Islet precursor cell (in vitro differentiated cells): ENCODE measurements around the gene LRRC8B.
"Not testable (repeated sequence)": the region's sequence is repeated elsewhere in the genome, so short reads cannot be mapped to it uniquely, and the experiment has no call there.

Source experiments
- DNase-seq: peaks from one replicate; pipeline ENCODE4 v3.0.0-alpha.2; 2018

LRRC8B gene

DNA sequence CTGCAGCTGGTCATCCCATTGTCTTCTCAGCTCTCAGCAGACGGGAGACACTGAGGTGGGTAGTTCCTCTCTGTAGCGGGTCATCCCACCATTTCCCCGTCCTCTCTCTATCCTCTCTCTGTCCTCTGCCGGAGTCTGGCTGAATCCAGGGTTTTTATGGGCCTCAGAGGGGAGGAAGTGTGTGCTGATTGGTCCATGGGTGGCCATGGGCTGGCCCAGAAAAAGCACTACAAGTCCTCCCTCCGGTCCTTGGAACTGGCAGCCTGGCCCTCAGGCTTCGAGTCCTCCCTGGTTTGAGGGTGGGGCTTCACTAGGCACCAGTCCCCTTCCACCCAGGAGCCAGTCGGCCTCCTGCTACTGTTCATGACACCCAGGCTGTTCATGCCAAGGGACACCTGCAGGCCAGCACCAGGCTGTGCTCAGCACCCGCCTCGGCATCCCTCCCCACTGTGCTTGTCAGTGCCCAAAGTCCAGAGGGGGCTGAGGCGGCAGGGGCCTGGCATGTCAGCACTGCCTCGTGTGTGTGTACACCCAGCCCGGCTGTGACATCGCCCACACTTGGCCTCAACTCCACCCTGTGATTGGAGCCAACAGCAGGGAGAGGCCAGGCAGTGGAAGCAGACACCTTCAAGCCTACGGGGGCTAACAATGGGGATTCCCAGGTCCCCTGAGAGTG is 85.3 kb downstream of the LRRC8B start:
- no peak for DNase-seq

DNA sequence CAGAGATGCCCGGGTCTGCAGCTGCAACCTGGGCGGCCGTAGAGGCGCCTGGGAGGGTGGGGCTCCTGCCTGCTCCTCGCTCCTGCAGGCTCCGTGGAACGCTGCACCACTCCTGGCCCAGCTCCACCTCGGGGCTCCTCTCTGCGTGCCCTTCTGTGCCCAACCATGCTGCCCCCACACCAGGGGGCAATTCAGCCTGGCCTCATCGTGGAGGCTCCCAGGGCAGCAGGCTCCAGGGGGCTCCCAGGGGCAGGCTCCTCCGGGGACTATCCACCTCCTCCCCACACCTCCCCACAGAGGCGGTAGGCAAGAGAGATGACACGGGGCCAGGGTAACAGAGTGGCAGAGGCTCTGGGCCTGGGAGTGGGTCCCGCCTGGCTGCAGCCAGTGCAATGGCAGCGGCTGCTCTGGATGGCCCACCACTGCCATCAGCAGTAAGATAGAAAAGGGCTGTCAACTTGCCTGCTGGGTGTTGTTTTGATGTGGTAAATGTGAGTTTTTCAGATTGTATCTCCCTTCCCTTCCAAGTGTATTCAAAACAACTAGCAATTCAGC is 85.9 kb downstream of the LRRC8B start:
- no peak for DNase-seq

DNA sequence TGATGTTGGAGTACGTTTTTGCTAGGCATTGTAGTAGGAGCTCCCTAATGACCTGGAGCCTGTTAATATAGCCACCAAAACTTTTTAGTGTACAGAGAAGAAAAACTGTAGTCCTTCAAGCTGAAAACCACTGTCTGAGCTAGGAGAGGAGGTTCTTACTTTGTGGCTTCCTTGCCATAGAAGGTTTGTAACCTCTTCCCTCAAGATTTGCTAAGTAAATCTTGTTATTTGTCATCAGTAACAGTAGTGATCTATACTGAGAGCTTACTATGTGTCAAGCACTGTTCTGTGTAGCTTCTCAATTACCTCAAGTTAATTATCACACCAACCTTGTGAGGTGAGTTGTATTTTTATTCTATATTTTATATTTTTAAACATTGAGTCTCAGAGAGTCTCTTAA is 87.1 kb downstream of the LRRC8B start:
- no peak for DNase-seq

DNA sequence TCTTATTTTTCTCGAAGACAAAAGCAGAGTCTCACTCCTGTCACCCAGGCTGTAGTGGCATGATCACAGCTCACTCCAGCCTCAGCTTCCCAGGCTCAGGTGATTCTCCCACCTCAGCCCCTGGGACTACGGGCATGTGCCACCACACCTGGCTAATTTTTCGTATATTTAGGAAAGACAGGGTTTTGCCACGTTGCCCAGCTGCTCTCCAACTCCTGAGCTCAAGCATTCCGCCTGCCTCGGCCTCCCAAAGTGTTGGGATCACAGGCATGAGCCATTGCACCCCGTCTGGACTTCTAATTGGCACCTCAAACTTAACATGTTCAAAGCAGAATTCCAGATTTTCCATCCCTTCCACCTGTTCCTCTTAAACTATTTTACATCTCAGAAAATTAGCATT is 89.3 kb downstream of the LRRC8B start:
- no peak for DNase-seq

DNA sequence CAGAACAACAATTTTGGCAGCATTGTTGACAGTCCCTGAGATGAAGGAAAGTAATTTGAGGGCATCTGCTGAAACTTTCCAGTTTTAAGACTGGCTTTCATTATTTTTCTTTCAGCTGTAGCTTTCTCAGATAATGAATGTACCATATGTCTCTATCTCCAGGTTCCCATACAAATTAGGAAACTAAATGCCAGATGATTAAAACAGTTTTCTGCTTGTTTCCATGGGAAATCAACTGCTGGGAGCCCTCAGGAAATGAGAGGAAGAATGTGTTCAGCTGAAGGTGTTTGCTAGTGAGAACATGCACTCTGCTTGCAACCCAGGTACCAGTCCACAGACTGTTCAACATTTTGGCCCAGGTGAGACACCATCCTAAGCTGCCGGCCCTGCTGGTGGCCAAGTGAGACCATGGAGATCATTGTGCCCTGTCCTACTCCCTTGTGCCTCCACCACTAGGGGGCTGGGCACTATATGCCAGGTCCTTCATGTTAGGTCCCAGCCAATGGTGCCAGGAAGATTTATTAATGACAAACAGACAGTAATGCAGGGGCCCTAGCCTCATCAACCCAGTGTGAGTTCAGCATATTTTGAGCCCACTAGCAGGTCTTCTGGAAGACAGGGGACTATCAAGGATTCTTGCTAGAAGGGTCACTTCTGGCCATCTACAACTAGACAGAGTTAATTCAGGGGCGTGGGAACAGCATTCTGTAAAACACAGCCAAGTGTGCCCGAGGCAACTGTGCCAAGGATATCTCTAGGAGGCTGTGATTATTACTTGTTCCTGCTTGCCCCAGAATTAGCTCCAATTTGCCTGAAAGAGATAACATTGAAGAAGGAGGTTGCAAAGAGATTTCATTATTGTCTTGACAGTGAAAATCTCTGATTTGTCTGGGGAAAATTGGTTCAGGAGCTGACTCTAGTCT is 91.3 kb downstream of the LRRC8B start:
- DNase-seq, result no peak

DNA sequence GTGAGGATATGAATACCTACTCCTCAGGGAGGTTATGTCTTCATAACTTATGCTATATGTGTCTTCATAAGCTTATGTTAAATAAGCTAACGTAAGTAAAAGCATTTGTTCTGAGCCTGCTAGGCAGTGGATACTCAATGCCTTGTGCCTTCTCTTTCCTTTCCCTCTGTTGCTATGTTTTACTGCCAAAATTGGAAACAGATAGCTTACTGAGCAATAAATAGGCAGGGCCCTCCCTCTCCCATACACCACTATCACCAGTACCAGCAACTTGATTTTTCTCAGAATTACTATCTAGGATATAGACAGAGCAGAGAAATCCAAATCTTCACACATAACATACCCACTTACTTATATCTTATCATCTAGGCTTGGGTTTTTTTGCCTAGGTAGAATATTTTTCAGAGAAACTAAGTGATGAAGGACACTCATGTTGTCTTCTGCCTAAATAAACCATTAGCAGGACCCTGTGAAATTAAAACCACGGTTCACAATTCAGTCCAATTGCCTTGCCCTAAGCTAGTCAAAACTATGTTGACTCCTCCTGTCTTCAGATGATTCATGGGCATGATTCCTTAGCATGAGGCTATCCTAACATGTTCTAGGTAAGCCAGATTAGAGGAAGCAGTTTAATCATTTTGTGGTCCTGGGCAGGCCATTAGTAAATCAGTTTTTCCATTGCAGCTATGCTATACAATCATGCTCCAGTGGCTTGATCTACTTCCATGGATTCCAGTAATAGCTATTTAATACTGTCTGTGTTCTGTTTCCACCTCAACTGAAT is 92.4 kb downstream of the LRRC8B start:
- no peak for DNase-seq

DNA sequence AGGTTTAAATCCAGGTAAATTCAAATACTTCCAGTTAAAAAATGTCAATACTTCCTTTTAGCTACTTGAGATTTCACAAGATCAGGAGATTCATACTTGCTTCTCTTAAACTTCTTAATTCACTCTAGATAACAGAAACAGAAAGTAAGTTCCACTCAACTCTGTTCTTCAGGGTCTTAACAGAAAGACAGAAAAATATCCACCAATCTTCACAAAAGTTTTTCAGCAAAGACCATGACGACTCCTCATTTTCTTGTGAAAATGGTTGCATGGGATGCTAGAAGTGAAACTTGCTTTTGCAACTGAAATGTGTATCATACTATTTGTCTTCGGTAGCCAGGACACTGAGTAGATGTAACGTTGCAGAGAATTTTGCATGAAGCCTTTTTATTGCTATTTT is 96.0 kb downstream of the LRRC8B start:
- DNase-seq, result no peak

DNA sequence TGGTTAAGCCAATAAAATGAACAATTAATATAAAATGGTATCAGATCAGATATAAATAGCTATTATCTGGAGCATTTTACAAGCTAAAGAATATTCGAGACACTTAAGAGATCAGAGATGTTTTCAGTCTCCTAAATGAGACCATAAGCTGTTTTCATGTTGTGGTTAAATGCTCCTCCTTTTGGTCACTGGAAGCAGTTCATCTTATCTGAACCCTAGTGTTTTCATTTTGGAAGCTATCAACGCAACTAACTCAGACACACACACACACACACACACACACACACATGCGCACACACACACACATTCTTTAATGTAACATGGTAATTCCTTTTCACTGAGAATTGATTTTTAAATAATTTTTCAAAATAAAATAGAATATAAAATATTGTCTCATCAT is 98.3 kb downstream of the LRRC8B start:
- DNase-seq, result no peak

DNA sequence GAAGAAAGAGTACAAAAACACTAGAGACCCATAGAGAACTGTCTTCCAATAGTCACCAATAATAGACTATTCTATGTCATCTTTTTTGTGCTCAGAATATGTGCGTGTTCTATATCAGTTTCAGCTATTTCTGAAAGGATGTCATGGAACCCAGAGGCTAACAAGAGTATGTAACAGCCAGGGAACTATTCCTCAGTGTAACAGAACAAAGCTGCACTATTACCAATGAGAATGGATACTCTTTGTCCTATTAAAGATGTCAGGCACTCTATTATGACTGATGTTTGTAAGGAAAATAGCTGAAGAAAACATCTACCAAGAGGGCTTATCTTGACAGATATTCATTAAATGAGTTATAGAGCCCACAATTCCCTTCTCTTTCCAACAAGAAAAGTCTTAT is 99.7 kb downstream of the LRRC8B start:
- DNase-seq, result no peak

DNA sequence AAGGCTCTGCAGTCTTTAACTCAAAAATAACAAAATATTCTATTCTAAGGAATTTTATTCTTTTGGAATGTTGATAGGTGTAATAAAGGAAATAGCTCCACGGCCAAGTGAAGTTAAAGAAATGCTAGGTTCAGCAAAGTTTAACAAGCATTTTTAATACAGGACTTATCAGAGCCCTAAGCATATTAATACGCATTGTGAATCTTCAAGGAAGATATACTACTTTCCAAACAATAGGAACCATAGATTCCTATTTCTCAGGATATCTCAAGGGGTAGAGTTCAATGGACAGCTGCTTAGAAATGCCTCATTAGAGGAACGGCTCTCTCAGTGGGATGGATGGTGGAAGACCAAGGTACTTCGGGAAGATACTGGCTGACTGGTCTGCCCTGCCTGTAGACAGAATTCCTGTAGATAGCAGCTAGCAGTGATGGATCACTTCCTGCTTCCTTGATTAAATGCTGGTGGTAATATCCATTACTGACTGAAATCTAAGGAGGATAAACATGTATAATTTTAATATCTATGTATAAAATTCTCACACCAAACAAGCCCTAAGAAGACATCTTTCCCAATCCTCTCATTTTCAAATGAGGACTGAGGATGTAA is 100.2 kb downstream of the LRRC8B start:
- DNase-seq, result no peak

DNA sequence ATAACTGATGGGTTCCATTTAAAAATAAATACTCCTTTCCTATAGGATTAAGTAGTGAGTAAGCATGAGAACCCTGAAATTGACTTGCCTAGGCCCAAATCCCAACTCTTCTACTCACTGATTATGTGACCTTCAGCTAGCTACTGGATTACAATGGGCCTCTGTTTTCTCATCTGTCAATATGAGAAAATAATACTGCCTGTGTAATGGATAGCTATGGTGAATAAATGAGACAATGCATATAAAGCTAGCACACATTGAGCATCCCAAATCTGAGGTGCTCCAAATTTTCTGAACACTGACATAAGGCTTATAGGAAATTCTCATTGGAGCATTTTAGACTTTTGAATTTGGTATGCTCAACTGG is 103.0 kb downstream of the LRRC8B start:
- no peak for DNase-seq

DNA sequence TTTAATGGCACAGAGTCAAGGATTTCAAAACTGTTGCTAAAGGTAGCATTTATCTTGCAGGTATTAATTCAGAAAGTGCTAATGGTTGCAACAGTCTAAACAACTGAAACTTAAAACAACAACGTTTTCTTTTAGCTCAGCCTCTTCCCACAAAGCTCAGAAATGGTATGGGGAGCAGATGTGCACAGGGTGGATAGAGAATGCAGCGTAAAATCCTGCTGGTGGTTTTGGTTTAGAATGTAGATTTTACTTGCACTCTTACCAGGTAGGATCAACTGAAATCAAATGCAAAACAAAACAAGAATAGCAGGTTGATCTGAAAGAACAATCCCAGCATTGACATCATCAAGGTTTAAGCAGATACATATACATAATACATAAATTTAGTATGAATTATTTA is 104.5 kb downstream of the LRRC8B start:
- DNase-seq, result no peak

DNA sequence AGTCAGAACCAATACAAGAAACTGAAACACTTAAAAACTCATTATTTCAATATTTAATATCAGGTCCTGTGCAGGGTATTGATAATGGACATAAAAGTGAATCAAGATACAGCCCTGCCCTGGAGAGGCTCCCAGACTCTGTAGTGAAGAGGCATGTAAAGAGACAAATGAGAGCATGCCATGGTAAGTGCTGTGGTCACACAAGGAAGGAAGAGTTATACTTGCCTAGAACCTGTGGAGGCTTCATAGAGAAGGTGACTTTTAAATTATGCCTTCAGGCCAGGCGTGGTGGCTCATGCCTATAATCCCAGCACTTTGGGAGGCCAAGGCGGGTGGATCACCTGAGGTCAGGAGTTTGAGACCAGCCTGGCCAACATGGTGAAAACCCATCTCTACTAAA is 105.0 kb downstream of the LRRC8B start:
- DNase-seq, result not testable (repeated sequence)

DNA sequence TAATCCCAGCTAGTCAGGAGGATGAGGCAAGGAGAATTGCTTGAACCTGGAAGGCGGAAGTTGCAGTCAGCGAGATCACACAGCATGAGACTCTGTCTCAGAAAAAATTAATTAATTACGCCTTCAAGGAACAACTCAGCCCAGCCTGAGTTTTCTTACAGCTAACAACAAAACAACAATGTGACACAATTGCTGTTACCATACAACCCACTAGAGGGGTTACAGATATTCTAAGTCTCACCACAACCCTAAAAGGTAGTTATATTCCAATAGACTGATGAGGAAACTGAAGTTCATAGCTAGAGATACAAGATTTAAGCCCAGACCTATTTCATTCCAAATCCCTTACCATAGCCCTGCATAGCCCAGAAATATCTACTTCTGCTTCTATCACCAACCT is 105.4 kb downstream of the LRRC8B start:
- no peak for DNase-seq

DNA sequence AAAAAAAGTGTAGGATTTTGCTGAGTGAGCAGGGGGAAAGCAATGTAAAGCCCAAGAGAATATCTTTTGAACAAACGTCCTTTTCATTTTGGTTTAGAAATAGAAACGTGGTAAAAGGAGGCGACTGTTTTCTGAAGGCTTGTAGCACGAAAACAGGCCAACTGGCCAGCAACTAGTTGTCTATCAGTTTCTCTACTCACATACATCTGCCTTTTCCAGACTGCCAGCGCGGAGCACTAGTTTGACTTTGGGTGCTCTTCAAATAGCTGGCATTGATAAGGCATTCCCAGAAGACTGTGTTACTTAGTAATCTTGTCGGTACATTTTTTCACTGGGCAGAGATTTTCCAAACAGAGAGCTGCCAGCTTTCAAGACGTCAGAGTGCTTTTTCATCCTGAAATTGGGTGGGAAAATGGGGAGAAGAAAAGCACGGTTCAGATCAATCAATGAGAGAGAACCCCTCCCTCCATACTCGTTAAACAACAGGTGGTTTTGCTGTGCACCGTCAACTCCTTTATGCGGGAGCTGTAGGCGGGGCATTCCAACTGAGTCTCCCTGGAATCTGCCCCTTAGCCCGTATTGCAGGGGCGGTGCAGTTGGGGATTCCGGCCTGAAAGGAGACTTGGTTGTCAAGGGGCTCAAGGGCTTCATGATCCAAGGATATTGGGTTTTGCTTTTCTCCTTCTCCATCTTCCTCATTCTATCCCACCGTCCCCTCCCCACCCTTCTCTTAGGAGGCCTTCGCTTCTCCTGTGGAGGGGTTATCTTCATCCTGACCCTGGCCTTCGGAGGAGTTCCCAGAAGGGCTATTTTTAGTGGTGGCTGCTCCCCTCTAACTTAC is 107.4 kb downstream of the LRRC8B start:
- DNase-seq, result no peak

DNA sequence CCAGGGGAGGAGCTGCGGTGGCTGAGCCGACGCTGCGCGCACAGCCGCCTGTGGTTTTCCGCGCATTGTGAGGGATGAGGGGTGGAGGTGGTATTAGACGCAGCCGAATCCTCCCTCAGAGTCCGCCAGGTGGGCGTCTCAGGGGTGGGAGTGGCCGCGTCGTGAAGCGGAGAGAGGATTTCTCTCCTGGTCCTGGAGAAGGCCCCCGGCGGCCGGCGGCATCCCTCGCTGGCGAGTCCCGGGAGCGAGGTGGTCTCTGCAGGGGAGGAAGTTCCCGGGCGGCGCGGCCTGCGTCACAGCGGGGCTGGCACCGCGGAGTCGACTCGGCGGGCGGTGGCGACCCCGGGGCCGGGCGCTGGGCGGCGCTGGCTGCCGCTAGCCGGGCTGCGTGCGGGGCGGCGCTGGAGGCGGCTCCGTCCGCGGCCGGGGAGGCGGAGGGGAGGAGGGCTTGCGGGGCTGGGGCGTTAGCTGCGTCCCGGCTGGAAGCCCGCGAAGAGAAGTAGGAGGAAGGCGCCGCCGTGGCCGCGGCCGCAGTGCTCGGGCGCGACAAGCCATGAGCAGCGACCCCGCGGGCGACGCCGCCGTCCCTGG is 108.1 kb downstream of the LRRC8B start, which contains the start of gene LRRC8C:
TSS of gene LRRC8C (plus strand) at position 464 of the 591 bp plus-strand sequence. CDS start 53,354 bp downstream, outside the sequence.
- peak; percentile 90 for DNase-seq

DNA sequence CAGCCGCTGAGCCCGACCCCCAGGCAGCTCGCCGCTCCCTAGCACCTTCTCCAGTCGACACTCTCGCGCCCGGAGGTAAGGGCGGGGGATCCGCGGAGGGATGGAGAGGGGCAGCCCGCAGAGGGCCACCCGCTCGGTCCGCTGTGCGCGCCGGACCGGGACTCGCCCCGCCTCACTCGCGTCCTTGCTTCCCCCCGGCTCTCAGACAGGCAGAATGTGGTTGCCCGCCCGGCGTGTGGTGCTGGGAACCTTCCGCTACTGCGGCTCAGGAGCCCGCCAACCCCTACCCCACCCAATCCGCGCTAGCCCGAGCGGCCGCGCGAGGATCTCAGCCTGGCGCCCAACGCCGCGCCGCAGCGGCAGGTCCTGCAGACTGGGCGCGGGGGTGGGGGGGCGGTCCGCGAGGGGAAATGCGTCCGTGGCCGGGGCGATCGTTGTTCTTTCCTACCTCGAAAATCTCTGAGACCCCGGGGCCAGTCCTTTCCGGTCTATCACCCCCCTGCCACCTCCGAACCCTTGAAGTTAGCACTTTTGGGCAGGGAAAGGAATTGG is 108.7 kb downstream of the LRRC8B start:
- peak; percentile 81 for DNase-seq

DNA sequence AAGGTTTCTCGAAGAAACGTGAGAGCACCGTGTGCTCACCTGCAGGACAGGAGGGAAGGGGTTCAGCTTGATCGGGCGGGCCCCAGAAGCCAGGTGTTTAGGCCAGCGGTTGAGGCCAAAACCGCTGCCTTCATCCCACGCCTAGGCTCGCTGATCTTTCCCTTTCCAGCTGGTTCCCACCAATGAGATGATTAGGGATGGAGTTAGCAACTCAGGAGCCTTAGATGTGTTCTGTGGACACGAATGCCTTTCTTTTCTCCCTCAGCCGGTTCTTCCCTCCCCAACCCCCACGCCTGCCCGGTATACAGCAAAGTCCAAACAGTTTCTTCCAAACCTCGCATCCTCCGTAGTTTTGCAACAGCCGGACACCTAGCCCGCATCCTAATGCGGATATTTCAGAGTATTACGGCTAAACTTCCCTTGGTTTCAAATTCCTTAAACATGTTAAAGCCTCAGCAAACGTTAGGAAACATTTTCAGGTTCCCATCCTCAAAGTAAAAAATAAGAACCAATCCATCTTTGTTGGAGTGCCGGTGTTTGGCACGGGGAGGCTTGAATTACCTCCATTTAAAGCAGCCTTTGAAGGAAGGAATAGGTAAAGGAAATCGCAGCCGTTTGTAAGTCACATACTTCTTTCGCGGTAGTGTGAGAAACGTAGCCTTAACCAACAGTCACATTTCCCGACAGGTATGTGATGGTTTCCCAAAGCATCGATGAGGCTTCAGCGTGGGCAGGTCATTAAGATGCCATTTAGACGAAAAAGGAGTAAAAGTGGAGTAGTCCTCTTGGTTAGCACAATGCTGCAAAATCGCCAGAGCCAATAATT is 109.4 kb downstream of the LRRC8B start:
- DNase-seq, result no peak

DNA sequence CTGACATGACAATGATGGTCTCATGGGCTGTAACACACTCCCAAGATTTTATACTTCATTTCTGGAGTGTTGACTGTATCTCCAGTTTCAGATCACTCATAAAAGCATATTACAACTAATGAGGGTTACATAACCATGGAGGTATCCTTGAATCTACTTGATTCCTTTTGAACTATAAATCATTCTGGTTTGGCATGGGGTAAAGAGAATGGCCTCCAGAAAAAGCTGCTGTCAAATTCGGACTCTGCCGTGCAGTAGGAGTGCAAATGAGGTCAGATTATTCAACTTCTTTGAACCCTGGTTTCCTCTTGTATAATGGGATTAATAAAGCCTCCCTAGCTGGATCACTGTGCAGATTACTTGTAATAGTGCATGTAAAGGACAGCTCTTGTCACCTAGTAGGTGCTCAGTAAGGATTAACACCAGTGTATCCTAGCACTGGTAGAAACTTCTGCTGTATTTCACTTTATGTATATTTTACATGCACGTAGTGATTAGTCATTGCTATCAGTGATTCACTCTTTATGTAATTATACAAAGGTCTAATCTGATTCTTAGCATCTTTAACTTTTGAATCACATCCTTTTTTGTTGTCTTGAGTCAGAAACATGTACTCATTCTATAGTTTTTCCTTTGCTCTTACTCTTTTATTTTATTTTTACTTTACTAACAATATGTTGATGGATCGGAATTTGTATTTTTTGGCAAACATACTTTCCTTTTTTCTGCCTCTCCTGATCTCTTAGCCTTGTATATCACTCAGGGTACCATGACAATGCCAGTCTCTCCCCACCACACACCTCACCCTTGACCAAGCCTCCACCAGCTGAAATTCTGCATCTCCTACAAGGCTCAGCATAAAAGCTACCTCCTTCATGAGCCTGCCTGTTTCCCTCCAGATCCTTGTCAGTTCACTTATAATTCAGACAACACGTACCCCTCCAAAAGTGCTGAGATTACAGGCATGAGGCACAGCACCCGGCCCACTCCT is 111.5 kb downstream of the LRRC8B start:
- DNase-seq, result no peak
